GM18907 (cell line): Measurements from ENCODE around the gene ARL14.
"Not testable (repeated sequence)": the region's sequence is repeated elsewhere in the genome, so short reads cannot be mapped to it uniquely, and the experiment has no call there.

Experiments
- ATAC-seq: cut with Tn5 transposase; IDR thresholded peaks from one replicate; pipeline ENCODE4 v1.9.1; 2021; ENCODE audit warnings: mild to moderate bottlenecking, moderate library complexity; ENCODE audit not compliant: unreplicated experiment

ARL14 gene

DNA sequence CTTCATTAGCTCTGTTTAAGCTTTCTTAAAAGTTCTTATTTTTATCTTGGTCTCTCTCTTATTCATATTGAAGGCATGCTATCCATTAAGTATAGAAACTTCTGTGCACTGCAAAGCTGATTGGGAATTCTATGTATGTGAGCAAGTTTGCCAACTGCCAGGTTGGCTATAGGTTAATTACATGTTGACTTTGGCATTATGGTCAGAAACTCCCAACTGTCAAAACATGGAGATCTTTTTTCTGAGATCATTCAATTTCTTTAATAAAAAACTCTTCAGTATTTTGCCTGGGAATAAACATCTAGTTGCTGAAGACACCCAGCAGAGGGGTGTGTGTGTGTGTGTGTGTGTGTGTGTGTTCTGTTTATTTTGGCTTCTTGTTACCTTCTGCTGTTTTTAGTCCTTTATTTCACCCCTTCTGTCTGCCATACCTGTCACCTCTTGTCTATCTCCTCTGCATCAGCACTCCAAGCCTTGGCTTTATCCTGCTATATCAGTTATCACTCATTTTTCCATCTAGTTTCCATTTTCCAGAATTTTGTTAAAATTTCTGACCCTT, 1.3 kb upstream of the ARL14 start:
- ATAC-seq = no peak

- no peak for ATAC-seq
Measured at GRCh38 chr3:160677459-160677881, 510 bp downstream of the ARL14 start.

- ATAC-seq = no peak
Measured at GRCh38 chr3:160678292-160678842, 1.4 kb downstream of the ARL14 start.

DNA sequence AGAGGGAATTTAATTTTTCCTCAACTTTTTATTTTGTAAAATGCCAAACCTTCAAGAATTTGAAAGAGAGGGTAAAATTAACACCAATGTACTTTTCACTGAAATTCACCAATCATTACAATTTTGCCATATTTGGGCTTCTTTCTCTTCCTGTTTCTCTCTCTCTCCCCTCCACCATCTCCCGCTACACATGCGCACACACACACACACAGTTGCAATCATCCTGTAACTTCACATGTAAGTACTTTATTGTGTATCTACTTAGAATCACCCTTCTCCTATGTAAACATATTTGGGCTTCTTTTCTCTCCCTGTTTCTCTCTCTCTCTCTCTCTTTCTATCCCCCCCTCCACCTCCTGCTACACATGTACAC, 7.4 kb downstream of the ARL14 start:
- ATAC-seq = no peak

DNA sequence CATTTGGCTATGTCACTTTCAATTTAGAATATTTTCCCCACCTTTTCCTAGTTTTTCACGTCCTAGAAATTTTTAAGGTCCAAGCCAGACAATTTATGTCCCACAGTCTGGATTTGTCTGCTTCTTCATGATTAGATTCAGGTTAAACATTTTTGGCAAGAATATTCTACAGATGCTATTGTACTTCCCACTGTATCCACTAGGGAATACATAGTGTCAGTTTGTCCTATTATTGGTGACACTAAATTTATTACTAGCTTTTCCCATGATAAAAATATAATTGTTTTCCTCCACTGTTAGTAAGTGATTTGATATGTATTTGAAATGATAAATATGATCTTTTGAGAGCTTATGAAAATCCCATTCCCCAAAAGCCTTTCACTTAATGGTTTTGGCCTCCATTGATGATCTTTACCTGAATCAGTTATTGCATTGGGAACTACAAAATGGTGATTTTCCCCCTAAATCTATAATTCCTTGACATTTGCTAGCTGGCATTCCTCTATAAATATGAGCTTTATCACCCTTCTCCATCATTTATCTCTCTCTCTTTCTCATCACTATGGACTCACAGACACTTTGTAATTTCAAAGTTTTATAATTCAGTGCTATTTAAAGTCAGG, 8.3 kb downstream of the ARL14 start:
- no peak for ATAC-seq

DNA sequence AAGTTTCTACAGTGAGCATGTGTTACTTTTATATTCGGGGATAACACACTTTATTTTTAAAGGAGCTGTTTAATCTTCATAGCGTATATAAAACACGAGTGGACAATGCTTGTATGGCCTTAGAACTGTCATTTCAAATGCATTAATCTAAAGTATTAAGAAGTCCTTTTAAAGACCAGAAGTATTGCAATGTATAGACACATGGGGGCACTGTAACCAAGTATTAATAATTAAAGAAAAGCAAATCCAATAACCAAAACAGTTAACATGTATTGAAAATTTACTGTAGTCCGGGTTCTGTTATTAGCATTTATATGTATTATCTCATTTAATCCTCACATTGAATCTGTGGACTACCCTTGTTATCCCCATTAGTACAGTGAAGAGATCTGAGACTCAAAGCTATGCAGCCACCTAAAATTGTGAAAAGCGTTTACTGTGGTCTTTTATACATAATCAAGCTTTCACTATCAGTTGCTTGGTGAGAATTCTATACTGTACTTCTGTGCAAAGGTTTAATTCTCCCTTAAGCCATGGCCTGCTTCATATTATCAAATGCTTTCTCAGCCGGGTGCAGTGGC, 10.1 kb downstream of the ARL14 start:
- peak; percentile 51 for ATAC-seq

DNA sequence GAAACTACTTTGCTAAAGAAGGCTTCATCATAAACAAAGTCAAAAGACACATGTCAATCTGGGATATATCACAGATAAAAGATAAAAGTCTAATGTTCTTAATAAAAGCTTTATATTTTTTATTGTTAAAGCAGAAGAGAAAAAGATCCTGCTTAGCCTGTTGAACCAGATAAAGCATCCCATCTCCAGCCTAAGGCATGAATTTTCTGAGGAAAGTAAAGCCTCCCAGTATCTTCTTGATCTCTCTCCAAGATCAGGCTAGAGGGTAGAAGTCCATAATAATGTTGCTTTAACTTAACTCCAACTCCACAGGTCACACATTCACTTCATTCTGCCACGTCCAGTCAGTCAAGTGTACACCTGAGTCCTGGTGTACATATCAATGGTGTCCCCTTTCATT, 14.2 kb downstream of the ARL14 start:
- no peak for ATAC-seq

GRCh38 chr3:160691962-160692361, 15.0 kb downstream of the ARL14 start:
- no peak for ATAC-seq

DNA sequence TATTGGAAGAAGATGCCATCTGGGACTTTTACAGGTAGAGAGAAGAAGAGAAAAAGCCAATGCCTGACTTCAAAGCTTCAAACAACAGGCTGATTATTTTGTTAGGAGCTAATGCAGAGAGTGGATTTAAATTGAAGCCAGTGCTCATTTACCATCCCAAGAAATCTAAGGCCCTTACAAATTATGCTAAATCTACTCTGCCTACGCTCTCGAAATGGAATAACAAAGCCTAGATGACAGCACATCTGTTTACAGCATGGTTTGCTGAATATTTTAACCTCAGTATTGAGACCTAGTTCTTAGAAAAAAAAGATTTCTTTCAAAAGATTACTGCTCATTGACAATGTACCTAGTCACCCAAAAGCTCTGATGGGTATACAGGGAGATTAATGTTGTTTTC, 16.2 kb downstream of the ARL14 start:
- no peak for ATAC-seq

GRCh38 chr3:160694345-160694744, 17.4 kb downstream of the ARL14 start:
- ATAC-seq = no peak

DNA sequence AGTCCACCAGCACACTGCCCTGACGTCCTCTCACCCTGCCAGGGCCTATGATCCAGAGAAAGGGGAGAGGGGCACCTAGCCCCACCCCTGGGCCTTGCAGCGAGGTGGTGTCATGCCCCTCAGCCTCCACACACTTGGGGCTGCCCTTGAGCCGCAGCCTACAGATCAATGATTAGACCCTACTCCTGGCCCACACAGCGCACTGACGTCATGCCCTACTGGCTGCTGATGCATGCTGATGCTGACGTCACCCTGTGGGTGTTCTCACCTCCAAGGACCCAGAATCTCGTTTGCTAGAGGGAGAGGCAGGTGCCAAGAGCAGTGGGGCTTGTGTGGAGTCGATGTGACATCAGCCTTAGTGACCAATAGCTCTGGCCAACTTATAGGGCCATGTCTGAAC, 18.0 kb downstream of the ARL14 start:
- no peak for ATAC-seq

DNA sequence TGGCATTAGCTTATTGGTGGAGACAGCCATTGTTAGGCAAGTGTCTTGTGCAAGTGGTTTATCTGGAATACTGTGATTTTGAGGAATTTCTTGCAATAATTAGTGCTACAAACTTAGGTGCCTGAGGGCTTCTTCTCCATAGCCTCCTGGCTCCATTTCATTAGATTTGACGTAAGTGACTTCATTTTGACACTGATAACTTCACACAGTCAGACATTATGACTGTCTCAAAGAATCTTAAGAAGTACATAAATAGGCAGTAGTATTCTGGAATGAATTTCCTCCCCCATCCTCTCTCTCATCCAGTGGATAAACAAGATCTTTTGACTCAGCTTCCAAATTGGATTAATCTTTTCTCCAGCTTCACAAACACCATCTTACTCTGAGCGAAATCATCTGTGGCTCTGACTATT, 19.0 kb downstream of the ARL14 start:
- ATAC-seq = no peak

DNA sequence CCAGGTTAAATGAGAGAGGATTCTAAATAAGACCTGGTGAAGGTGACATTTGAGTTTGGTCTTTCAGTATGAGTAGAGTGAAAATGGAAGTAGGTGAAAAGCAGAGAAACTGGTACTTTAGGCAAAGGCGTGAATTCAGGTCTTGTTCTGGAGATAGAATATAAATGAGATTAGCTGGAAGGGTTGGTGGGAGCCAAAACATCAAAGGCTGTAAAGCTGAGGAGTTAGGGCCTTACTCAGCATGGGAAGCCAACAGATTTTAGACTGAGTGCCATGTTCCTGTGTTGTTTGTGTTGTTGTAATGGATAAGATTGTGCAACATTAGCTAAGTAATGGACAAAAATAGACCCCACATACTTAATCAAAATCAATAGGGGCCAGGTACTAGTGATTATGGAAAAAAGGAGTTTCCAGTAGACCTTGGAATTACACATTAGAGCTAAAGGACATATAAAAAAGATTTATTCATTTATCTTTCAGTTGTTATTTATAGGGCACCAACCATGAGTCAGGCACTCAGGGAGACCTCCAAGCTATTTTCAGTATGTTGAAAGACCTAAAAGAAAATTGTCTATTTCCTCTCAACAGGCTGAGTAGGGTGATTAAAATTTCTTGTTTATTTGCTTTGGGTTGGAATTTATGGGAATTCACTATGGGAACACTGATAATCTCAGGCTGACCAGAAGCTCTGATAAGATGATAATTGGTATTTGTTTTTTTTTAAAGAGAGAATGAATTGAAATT, 20.8 kb downstream of the ARL14 start:
- ATAC-seq = no peak

DNA sequence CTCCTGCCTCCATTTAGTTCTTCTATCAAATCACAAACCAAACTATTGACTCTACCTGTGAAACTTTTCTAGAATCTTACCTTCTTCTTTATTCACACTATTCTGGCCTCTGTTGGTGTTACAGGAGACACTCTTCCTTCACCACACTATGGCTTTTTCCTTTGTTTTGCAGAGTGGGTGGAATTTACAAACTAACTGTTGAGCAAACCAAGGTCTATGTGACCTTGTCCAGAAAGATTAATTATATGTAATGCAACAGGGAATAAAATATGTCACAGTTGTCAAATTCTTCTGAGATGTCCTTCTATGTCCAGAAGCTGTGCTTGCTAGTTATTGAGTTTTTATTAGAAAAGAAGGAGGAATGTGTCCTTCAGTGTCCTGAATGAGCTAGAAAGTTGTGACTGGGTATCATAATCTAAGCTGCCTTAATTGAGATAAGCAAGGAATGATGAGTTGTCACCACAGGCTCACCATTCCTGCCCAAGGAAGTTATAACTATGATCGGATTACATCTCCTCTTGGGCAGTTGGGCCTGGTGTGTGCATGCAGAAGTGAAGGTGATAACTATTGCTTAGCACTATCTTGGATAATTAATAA, 21.7 kb downstream of the ARL14 start:
- no peak for ATAC-seq

GRCh38 chr3:160701490-160701889, 24.5 kb downstream of the ARL14 start:
- no peak for ATAC-seq

DNA sequence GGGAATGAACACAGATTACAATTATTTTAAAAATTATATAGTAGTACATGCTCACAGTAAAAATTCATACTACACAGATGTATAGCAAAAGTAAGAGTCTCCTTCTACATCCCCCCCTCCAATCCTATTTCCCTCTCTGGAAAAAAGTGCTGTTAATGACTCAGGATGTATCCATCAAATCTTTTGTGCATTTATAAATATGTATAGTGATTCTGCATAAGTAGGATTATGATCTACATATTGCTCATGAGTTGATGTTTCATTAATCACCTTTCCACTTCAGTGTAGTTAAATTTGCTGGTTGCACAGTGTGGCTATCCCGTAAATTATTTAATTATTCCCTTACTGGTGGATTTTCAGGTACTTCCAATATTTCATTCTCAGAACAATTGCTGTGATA, 25.3 kb downstream of the ARL14 start:
- ATAC-seq = no peak

DNA sequence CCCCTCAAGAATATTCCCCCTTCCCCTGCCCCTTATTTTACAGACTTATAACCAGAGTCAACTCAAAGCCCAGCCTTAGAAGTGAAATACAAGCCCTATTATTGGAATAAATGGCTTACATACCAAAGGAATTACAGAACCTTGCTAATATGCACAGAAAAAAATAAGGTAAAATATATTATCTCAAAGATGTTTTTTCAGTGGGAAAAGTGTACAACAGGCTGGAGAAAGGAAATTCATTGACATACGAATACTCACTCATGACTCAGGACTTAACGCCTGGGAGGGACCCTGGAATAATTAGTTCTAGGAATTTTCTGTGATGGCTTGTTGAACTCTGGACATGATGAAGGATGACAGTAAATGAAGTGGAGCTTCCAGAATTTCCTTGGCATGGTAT, 27.0 kb downstream of the ARL14 start:
- no peak for ATAC-seq

- peak; percentile 64 for ATAC-seq
Measured at GRCh38 chr3:160707187-160707794, 30.3 kb downstream of the ARL14 start.

DNA sequence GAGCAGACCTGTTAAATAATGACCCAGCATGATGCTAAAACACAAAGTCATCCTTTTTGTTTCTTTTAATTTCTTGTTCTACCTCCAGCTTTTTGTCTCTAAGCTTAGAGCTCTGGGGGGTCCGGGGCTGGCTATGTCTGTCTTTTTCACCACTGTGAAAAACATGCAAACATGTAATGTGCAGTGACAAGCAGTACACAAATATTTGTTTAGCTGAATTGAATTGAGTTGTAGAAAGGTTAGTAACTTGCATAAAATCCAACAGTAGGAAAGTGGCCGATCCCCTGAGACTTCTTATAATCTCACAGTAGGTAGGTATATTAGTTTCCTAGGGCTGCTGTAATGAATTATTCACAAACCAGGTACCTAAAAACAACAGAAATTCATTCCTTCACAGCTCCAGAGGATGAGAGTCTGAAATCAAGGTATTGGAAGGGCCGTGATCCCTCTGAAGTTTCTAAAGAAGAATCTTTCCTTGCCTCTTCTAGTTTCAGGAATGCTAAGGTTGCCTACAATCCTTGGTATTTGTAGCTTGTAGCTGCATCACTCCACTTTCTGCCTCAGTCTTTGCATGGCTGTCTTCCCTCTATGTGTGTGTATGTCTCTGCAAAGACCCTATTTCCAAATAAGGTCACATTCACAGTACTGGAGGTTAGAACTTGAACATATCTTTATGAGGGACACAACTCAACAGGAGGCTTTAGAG, 32.7 kb downstream of the ARL14 start:
- no peak for ATAC-seq

GRCh38 chr3:160713144-160713543, 36.2 kb downstream of the ARL14 start:
- ATAC-seq = not testable (repeated sequence)
